ENCODE measurements around the gene ST8SIA1.

ST8SIA1 gene

DNA sequence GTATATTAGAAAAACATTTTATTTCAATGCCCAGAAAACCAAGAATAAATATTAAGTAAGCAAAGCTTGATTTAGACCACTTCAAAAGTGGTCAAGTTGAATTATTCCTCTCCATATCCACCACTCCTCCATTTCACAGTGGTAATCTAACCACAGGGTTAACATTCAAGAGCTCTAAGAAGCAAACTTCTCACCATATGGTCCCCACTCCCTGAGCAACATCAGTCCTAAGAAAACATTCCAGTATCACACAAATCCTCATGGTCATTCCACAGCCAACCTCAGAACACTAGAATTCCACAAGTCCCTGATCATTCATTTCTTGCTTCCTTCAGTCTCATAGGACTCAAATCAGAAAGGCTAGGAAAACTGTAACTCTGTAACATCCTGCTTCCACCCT is 47.9 kb downstream of the ST8SIA1 start:
- Histone ChIP-seq H3K4me3 (ENCODE audit: low read length in 2 of 2) (no peak overlapping the region), H3K36me3 (ENCODE audit: control insufficient read depth in 2 of 2, insufficient read depth in 2 of 2, low read length in 2 of 2) (no peaks in the 10 kb centered on the region), H3K9me3 (ENCODE audit: control insufficient read depth in 2 of 2, low read length in 2 of 2) (no peaks in the 10 kb centered on the region), H3K9ac (ENCODE audit: low read depth in 1 of 2, low read length in 2 of 2) (no peak overlapping the region), H3K4me1 (ENCODE audit: control insufficient read depth in 2 of 2, insufficient read depth in 2 of 2, low read length in 2 of 2) (no peaks in the 10 kb centered on the region), H3K27ac (ENCODE audit: low read depth in 2 of 2, low read length in 2 of 2) (no peak overlapping the region), H3K27me3 (ENCODE audit: control insufficient read depth in 2 of 2, insufficient read depth in 2 of 2, low read length in 2 of 2) (no peaks in the 10 kb centered on the region)

DNA sequence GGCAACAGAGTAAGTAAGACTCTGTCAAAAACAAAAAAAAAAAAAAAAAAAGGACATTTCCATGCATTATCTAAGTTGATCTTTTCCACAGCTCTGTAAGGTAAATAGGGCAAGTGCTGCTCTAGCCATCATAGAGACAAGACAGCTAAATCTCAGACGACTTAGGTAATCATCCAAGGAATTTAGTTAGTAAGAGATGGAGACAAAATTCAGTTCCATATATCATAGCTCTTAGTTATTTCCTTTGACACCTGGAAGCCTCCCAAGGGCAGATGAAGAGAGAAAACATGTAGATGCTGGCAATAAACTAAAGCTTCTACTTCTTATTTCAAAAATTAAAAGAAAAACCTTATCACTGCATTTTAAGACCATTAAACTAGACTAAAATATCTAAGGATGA is 48.7 kb downstream of the ST8SIA1 start:
- Histone ChIP-seq H3K27me3 (ENCODE audit: control insufficient read depth in 2 of 2, insufficient read depth in 2 of 2, low read length in 2 of 2) (no peaks in the 10 kb centered on the region), H3K27ac (ENCODE audit: low read depth in 2 of 2, low read length in 2 of 2) (no peak overlapping the region), H3K4me1 (ENCODE audit: control insufficient read depth in 2 of 2, insufficient read depth in 2 of 2, low read length in 2 of 2) (no peaks in the 10 kb centered on the region), H3K4me3 (ENCODE audit: low read length in 2 of 2) (no peak overlapping the region), H3K9me3 (ENCODE audit: control insufficient read depth in 2 of 2, low read length in 2 of 2) (no peaks in the 10 kb centered on the region), H3K36me3 (ENCODE audit: control insufficient read depth in 2 of 2, insufficient read depth in 2 of 2, low read length in 2 of 2) (no peaks in the 10 kb centered on the region), H3K9ac (ENCODE audit: low read depth in 1 of 2, low read length in 2 of 2) (no peak overlapping the region)

DNA sequence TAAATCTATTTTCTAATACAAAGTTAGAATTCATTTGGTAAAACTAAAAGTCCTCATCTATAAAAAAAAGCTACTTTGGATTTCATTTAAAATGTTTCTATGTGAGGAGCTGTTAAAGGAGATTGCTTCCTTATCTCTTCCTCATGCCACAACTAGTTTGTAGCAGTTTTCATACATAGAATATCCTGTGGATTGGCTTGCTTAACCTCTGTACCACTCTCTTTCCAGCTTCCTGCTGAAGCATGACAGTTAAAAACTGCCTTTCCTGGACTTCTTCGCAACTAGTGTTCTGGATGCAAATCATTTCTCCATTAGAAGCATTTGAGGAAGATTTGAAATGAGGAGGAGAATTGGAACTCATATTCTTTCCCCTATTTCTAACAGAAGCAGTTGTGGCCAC is 49.6 kb downstream of the ST8SIA1 start:
- no peaks in the 10 kb centered on the region for H3K27me3 ChIP-seq (ENCODE audit: control insufficient read depth in 2 of 2, insufficient read depth in 2 of 2, low read length in 2 of 2)
- H3K4me1 ChIP-seq (ENCODE audit: control insufficient read depth in 2 of 2, insufficient read depth in 2 of 2, low read length in 2 of 2), result no peaks in the 10 kb centered on the region
- H3K4me3 ChIP-seq (ENCODE audit: low read length in 2 of 2), result no peak overlapping the region
- no peak overlapping the region for H3K27ac ChIP-seq (ENCODE audit: low read depth in 2 of 2, low read length in 2 of 2)
- no peaks in the 10 kb centered on the region for H3K36me3 ChIP-seq (ENCODE audit: control insufficient read depth in 2 of 2, insufficient read depth in 2 of 2, low read length in 2 of 2)
- H3K9me3 ChIP-seq (ENCODE audit: control insufficient read depth in 2 of 2, low read length in 2 of 2), result no peaks in the 10 kb centered on the region
- H3K9ac ChIP-seq (ENCODE audit: low read depth in 1 of 2, low read length in 2 of 2), result no peak overlapping the region

DNA sequence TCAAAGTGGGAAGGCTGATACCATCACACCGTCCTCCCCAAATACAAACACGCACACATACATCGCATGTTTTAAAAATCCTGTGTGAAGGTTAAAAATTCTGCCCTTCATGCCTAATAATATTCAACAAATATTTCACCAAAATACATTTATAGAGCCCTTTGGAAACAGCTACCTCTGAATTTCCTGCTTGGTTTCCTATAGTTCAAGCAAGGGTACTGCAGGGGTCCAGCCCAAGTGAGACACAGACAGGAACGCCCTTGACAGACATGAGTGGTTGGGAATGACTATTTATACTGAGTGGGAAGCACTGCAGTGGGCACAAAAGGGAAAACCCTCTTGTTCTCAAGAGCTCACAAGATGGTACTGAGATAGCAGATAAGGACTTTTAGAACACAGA is 51.0 kb downstream of the ST8SIA1 start:
- no peaks in the 10 kb centered on the region for H3K4me1 ChIP-seq (ENCODE audit: control insufficient read depth in 2 of 2, insufficient read depth in 2 of 2, low read length in 2 of 2)
- no peaks in the 10 kb centered on the region for H3K9me3 ChIP-seq (ENCODE audit: control insufficient read depth in 2 of 2, low read length in 2 of 2)
- no peak overlapping the region for H3K9ac ChIP-seq (ENCODE audit: low read depth in 1 of 2, low read length in 2 of 2)
- no peak overlapping the region for H3K27ac ChIP-seq (ENCODE audit: low read depth in 2 of 2, low read length in 2 of 2)
- no peaks in the 10 kb centered on the region for H3K36me3 ChIP-seq (ENCODE audit: control insufficient read depth in 2 of 2, insufficient read depth in 2 of 2, low read length in 2 of 2)
- H3K27me3 ChIP-seq (ENCODE audit: control insufficient read depth in 2 of 2, insufficient read depth in 2 of 2, low read length in 2 of 2), result no peaks in the 10 kb centered on the region
- no peak overlapping the region for H3K4me3 ChIP-seq (ENCODE audit: low read length in 2 of 2)

DNA sequence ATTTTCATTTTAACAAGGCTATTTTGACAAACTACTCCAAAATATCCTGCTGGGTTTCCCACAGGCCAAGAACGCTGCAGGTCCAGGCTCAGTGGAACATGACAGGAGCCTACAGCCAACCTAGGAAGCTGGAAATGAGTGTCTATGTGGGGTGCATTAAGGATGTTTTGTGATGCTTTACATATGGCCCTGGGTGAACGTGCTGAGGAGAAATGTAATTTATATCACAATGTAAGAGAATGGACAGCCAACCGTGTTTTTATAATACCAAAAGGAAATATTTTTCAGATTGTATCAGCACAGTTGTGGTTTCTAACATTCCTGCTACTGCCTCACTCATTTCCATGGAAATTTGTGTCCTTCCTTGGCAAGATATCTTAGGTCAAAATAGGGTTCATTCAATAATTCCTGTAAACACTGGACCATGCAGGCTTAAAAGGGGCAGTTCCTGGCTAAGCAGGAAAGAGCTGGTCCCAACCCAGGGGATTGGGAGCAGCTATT is 51.5 kb downstream of the ST8SIA1 start:
- no peak overlapping the region for H3K4me3 ChIP-seq (ENCODE audit: low read length in 2 of 2)
- H3K36me3 ChIP-seq (ENCODE audit: control insufficient read depth in 2 of 2, insufficient read depth in 2 of 2, low read length in 2 of 2), result no peaks in the 10 kb centered on the region
- H3K9me3 ChIP-seq (ENCODE audit: control insufficient read depth in 2 of 2, low read length in 2 of 2), result no peaks in the 10 kb centered on the region
- no peaks in the 10 kb centered on the region for H3K4me1 ChIP-seq (ENCODE audit: control insufficient read depth in 2 of 2, insufficient read depth in 2 of 2, low read length in 2 of 2)
- H3K9ac ChIP-seq (ENCODE audit: low read depth in 1 of 2, low read length in 2 of 2), result no peak overlapping the region
- no peaks in the 10 kb centered on the region for H3K27me3 ChIP-seq (ENCODE audit: control insufficient read depth in 2 of 2, insufficient read depth in 2 of 2, low read length in 2 of 2)
- H3K27ac ChIP-seq (ENCODE audit: low read depth in 2 of 2, low read length in 2 of 2), result peak overlapping the region in 1 of 2 donors; percentile 54

DNA sequence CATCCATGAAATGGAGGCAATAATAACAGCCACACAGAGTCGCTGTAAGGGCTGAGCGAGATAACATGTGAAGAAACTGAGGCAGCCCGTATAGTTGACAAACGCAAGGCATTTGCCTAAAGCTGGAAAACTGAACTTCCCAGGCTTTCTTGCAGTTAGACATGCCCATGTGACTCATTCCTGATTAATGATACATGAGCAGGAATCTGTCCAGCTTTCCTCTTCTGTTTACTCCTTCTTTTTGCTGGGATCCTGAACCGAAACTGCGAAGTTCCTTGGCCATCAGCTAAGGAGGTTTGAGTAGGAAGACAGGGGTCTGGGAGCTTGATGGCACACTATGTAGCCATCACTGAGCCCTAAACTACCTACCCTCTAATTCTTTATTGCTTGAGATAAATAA is 52.2 kb downstream of the ST8SIA1 start:
- H3K4me1 ChIP-seq (ENCODE audit: control insufficient read depth in 2 of 2, insufficient read depth in 2 of 2, low read length in 2 of 2), result no peaks in the 10 kb centered on the region
- H3K36me3 ChIP-seq (ENCODE audit: control insufficient read depth in 2 of 2, insufficient read depth in 2 of 2, low read length in 2 of 2), result no peaks in the 10 kb centered on the region
- H3K27me3 ChIP-seq (ENCODE audit: control insufficient read depth in 2 of 2, insufficient read depth in 2 of 2, low read length in 2 of 2), result no peaks in the 10 kb centered on the region
- H3K9ac ChIP-seq (ENCODE audit: low read depth in 1 of 2, low read length in 2 of 2), result no peak overlapping the region
- H3K4me3 ChIP-seq (ENCODE audit: low read length in 2 of 2), result no peak overlapping the region
- no peaks in the 10 kb centered on the region for H3K9me3 ChIP-seq (ENCODE audit: control insufficient read depth in 2 of 2, low read length in 2 of 2)
- H3K27ac ChIP-seq (ENCODE audit: low read depth in 2 of 2, low read length in 2 of 2), result peak overlapping the region; percentile 28 to 61

DNA sequence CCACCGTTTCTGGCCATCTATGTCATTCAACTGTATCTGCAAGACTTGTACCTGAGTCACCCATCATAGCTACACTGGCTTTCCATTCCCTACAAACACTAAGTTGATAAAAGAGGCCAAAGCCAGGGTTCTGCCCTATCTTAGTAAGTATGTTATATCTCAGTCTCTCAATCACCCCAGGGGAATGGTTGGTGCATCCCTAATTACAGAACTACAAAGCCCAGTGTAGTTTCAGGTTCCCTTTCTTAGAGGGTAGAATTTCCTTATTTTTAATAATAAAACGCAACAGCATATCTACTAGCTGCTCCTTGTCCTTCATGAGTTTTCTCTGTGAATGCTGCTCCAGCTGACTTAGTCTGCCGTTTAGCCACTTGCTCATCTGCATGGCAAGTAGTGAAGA is 57.6 kb downstream of the ST8SIA1 start:
- no peak overlapping the region for H3K27ac ChIP-seq (ENCODE audit: low read depth in 2 of 2, low read length in 2 of 2)
- H3K4me3 ChIP-seq (ENCODE audit: low read length in 2 of 2), result no peak overlapping the region
- H3K9me3 ChIP-seq (ENCODE audit: control insufficient read depth in 2 of 2, low read length in 2 of 2), result no peaks in the 10 kb centered on the region
- no peaks in the 10 kb centered on the region for H3K36me3 ChIP-seq (ENCODE audit: control insufficient read depth in 2 of 2, insufficient read depth in 2 of 2, low read length in 2 of 2)
- no peak overlapping the region for H3K9ac ChIP-seq (ENCODE audit: low read depth in 1 of 2, low read length in 2 of 2)
- H3K4me1 ChIP-seq (ENCODE audit: control insufficient read depth in 2 of 2, insufficient read depth in 2 of 2, low read length in 2 of 2), result no peaks in the 10 kb centered on the region
- H3K27me3 ChIP-seq (ENCODE audit: control insufficient read depth in 2 of 2, insufficient read depth in 2 of 2, low read length in 2 of 2), result no peaks in the 10 kb centered on the region

DNA sequence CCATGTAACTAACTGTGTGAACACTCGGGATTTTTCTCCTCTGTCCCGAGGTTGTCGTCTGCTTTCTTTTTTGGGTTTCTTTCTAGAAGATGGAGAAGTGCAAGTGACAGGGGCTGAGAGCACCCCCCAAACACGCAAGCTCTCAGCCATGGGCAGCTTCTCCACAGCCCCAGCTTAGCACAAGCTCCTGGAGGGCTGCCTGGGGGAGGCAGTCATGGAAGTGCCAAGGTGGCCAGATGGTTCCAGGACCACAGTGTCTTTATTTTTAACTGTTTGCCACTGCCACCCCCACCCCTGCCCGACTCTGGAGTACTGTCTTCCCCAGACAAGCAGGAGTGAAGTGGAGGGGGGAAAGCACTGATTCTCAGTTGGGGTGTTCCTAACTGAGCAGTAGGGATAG is 58.2 kb downstream of the ST8SIA1 start:
- Histone ChIP-seq H3K9me3 (ENCODE audit: control insufficient read depth in 2 of 2, low read length in 2 of 2) (no peaks in the 10 kb centered on the region), H3K36me3 (ENCODE audit: control insufficient read depth in 2 of 2, insufficient read depth in 2 of 2, low read length in 2 of 2) (no peaks in the 10 kb centered on the region), H3K27me3 (ENCODE audit: control insufficient read depth in 2 of 2, insufficient read depth in 2 of 2, low read length in 2 of 2) (no peaks in the 10 kb centered on the region), H3K4me3 (ENCODE audit: low read length in 2 of 2) (no peak overlapping the region), H3K27ac (ENCODE audit: low read depth in 2 of 2, low read length in 2 of 2) (peak overlapping the region; percentile 52 to 76), H3K9ac (ENCODE audit: low read depth in 1 of 2, low read length in 2 of 2) (no peak overlapping the region), H3K4me1 (ENCODE audit: control insufficient read depth in 2 of 2, insufficient read depth in 2 of 2, low read length in 2 of 2) (no peaks in the 10 kb centered on the region)

DNA sequence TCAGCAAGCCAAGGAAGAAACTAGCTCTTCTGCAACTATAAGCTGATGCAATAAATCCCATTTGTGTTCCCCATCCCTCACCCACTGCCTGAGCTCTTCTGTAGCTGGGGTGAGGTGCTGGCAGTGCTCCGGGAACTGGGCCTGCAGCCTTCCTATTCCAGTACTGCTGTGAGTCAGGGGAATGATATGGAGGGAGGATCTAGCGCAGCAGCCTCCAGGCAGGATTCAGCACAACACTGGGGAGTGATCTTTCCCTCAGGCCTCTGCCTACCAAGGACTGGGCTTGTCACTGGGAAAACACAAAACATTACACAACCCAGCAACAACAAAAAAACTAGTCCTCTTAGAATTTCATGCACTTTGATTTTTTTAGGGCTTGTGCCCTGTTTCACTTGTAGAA is 58.7 kb downstream of the ST8SIA1 start:
- no peaks in the 10 kb centered on the region for H3K9me3 ChIP-seq (ENCODE audit: control insufficient read depth in 2 of 2, low read length in 2 of 2)

DNA sequence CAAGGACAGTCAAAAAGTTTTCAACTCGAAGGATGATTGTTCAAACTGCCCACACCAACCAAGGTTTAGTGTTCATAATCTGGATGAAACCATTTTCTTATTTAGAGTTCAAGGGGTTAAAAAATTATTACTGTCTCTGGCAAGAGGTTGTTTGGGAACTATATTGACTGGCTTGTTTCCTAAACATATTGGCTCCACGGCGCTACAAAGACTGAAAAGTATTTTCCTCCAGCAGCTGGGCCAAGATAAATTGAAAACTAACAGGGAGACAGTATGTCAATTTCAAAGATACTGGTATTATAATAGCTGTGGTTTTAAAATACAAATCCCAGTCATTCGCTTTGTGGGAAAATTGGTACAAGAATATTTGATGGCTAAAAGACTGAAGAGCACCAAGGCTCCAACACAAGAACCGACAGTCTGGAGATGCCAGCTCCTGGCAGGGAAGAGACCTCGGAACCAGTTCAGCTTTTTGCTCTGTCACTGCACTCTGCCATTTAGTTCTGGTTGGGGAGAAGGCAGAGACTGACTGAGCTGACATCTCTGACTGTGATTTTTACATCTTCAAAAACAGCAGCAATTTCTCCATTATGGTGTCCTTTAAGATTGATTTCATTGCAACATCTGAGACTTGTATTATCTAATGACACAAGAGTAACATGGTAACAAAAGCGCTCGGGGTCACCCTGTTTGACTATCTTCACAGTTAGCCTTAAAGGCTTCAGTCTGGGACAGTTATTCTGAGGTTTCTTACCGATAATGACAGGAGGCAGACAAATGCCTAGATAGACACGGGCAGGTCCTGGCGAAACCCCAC is 62.0 kb downstream of the ST8SIA1 start:
- Histone ChIP-seq H3K9ac (ENCODE audit: low read depth in 1 of 2, low read length in 2 of 2) (no peak overlapping the region), H3K4me3 (ENCODE audit: low read length in 2 of 2) (no peak overlapping the region), H3K9me3 (ENCODE audit: control insufficient read depth in 2 of 2, low read length in 2 of 2) (no peaks in the 10 kb centered on the region), H3K27ac (ENCODE audit: low read depth in 2 of 2, low read length in 2 of 2) (no peak overlapping the region), H3K27me3 (ENCODE audit: control insufficient read depth in 2 of 2, insufficient read depth in 2 of 2, low read length in 2 of 2) (no peaks in the 10 kb centered on the region), H3K36me3 (ENCODE audit: control insufficient read depth in 2 of 2, insufficient read depth in 2 of 2, low read length in 2 of 2) (no peaks in the 10 kb centered on the region), H3K4me1 (ENCODE audit: control insufficient read depth in 2 of 2, insufficient read depth in 2 of 2, low read length in 2 of 2) (no peaks in the 10 kb centered on the region)

More for the DNA sequence above, 58.7 kb downstream of the ST8SIA1 start:
- Histone ChIP-seq H3K4me3 (ENCODE audit: low read length in 2 of 2) (no peak overlapping the region), H3K36me3 (ENCODE audit: control insufficient read depth in 2 of 2, insufficient read depth in 2 of 2, low read length in 2 of 2) (no peaks in the 10 kb centered on the region), H3K27me3 (ENCODE audit: control insufficient read depth in 2 of 2, insufficient read depth in 2 of 2, low read length in 2 of 2) (no peaks in the 10 kb centered on the region), H3K27ac (ENCODE audit: low read depth in 2 of 2, low read length in 2 of 2) (peak overlapping the region; percentile 52 to 76), H3K9ac (ENCODE audit: low read depth in 1 of 2, low read length in 2 of 2) (no peak overlapping the region), H3K4me1 (ENCODE audit: control insufficient read depth in 2 of 2, insufficient read depth in 2 of 2, low read length in 2 of 2) (no peaks in the 10 kb centered on the region)
